GM12878 (cell line): ENCODE data around the gene TMEM61. TPM values are rescaled to one million over a fixed set of nuclear protein-coding genes. Genes with fewer than 3 reads are reported as not detected.

Source experiments
- ATAC-seq: fragments of 200-7000 bp; cut with Tn5 transposase; 3 replicates; pipeline ENCODE4 v1.9.1; 2020; ENCODE audit warnings: mild to moderate bottlenecking, moderate library complexity
- BruUV-seq: library from RNA; stranded (reverse); fragments of 400-500 nt; replicated peaks from 2 replicates; lab custom pipeline; 2021; lab: Mats Ljungman, UMichigan
- CTCF ChIA-PET: fragments of 300-600 bp; sonication (Branson Sonifier 250); formaldehyde crosslinking; extraction: SDS; loops from one replicate; lab custom pipeline; 2021; ENCODE audit warnings: inconsistent platforms; lab: Yijun Ruan, JAX
- POLR2A ChIA-PET: fragments of 350-600 bp; formaldehyde crosslinking; extraction: SDS; loops from one replicate; lab custom pipeline; 2021; ENCODE audit warnings: inconsistent platforms; lab: Charles Lee
- RAD21 ChIA-PET: fragments of 300-600 bp; sonication (Branson Sonifier 250); formaldehyde crosslinking; loops from one replicate; lab custom pipeline; 2023; ENCODE audit warnings: antibody characterized with exemption; ENCODE audit not compliant: unreplicated experiment; lab: Charles Lee
- SMC1A ChIA-PET: fragments of 300-600 bp; sonication (Branson Sonifier 250); formaldehyde crosslinking; loops from one replicate; lab custom pipeline; 2023; ENCODE audit not compliant: unreplicated experiment, uncharacterized antibody; lab: Charles Lee
- DNase-seq: peaks from one replicate; pipeline ENCODE4 v3.0.0-alpha.2; 2011; ENCODE audit warnings: low read depth, low spot score
- FAIRE-seq: peaks from 3 replicates; lab custom pipeline; 2011; peaks lifted over from hg19 to GRCh38; lab: Jason Lieb, UNC
- H2AFZ ChIP-seq: 2 replicates; pipeline ENCODE4 v1.6.0; 2011; ENCODE audit warnings: low read depth, low read length, control low read depth; ENCODE audit not compliant: control insufficient read depth
- H3K27ac ChIP-seq: 2 replicates; pipeline ENCODE4 v1.5.1; 2011; ENCODE audit warnings: control low read depth; ENCODE audit not compliant: control insufficient read depth, insufficient read depth
- H3K27me3 ChIP-seq, 2 experiments: replicated peaks in 1 of 2; 2 replicates each; pipeline versions ENCODE4 v1.6.0 to v1.6.1; 2011; ENCODE audit warnings: low read length in 1 of 2; ENCODE audit not compliant: control insufficient read depth in 2 of 2, insufficient read depth in 2 of 2
- H3K36me3 ChIP-seq, 2 experiments: 2 replicates each; pipeline ENCODE4 v1.5.1; 2011; ENCODE audit warnings: low read length in 1 of 2; ENCODE audit not compliant: control insufficient read depth in 2 of 2, insufficient read depth in 2 of 2
- H3K4me1 ChIP-seq: 2 replicates; pipeline ENCODE4 v1.6.1; 2011; ENCODE audit warnings: mild to moderate bottlenecking, low read length, moderate library complexity, mixed read lengths; ENCODE audit not compliant: control insufficient read depth, insufficient read depth
- H3K4me2 ChIP-seq: 2 replicates; pipeline ENCODE4 v1.6.0; 2011; ENCODE audit warnings: control low read depth; ENCODE audit not compliant: control insufficient read depth, insufficient read depth
- H3K4me3 ChIP-seq: fragments of 200-600 bp; sonication (generic); 2 replicates; pipeline ENCODE4 v1.5.1; 2016
- H3K79me2 ChIP-seq: 2 replicates; pipeline ENCODE4 v1.6.0; 2011; ENCODE audit warnings: low read length; ENCODE audit not compliant: control insufficient read depth, insufficient read depth
- H3K9ac ChIP-seq: 2 replicates; pipeline ENCODE4 v1.8.0; 2011; ENCODE audit warnings: low read length, control low read depth, mixed read lengths; ENCODE audit not compliant: control insufficient read depth, insufficient read depth
- H3K9me3 ChIP-seq: replicated peaks from 3 replicates; pipeline ENCODE4 v1.5.1; 2011; ENCODE audit warnings: mild to moderate bottlenecking, low read length; ENCODE audit not compliant: control insufficient read depth, insufficient read depth
- H4K20me1 ChIP-seq: 2 replicates; pipeline ENCODE4 v1.6.0; 2011; ENCODE audit not compliant: control insufficient read depth, insufficient read depth
- CREM ChIP-seq: IDR thresholded peaks from 2 replicates; pipeline ENCODE4 v1.6.1; 2014; ENCODE audit warnings: antibody characterized with exemption, low read depth
- ETV6 ChIP-seq, 2 experiments: fragments of 450-650 bp in 1 of 2; IDR thresholded peaks in 1 of 2; conservative IDR thresholded peaks in 1 of 2; 2 replicates each; pipeline ENCODE4 v1.6.1; 2014; ENCODE audit warnings: antibody characterized with exemption in 1 of 2, borderline replicate concordance in 1 of 2, low read depth in 1 of 2, mild to moderate bottlenecking in 1 of 2, moderate library complexity in 1 of 2
- FOS ChIP-seq: IDR thresholded peaks from 3 replicates; pipeline ENCODE4 v1.6.1; 2011; ENCODE audit warnings: borderline replicate concordance; ENCODE audit not compliant: insufficient read length; ENCODE audit errors: extremely low read depth
- FOXM1 ChIP-seq: IDR thresholded peaks from 2 replicates; pipeline ENCODE4 v1.6.1; 2012; ENCODE audit warnings: low read depth, mild to moderate bottlenecking, inconsistent platforms, low read length, moderate library complexity
- IRF4 ChIP-seq: IDR thresholded peaks from 2 replicates; pipeline ENCODE4 v1.6.1; 2011; ENCODE audit warnings: low read depth, low read length
- MEF2A ChIP-seq: IDR thresholded peaks from 2 replicates; pipeline ENCODE4 v1.6.1; 2011; ENCODE audit warnings: low read depth, mild to moderate bottlenecking, low read length, moderate library complexity; ENCODE audit not compliant: insufficient read depth
- MYC ChIP-seq: IDR thresholded peaks from 2 replicates; pipeline ENCODE4 v1.6.1; 2011; ENCODE audit warnings: mild to moderate bottlenecking, low read length, moderate library complexity, inconsistent platforms; ENCODE audit not compliant: insufficient read depth, insufficient replicate concordance, insufficient read length, severe bottlenecking
- NBN ChIP-seq: fragments of 450-650 bp; IDR thresholded peaks from 2 replicates; pipeline ENCODE4 v1.6.1; 2016
- PAX8 ChIP-seq: fragments of 450-650 bp; IDR thresholded peaks from 2 replicates; pipeline ENCODE4 v1.6.1; 2017; ENCODE audit warnings: mild to moderate bottlenecking, moderate library complexity
- RCOR1 ChIP-seq: conservative IDR thresholded peaks from 2 replicates; pipeline ENCODE4 v1.6.1; 2012; ENCODE audit warnings: low read depth, low read length, improper control_type of control experiment
- RFX5 ChIP-seq: IDR thresholded peaks from 2 replicates; pipeline ENCODE4 v1.6.1; 2011; ENCODE audit warnings: low read depth, low read length, improper control_type of control experiment
- ZBED1 ChIP-seq: IDR thresholded peaks from 2 replicates; pipeline ENCODE4 v1.6.1; 2016; ENCODE audit warnings: borderline replicate concordance
- ZNF207 ChIP-seq: fragments of 450-650 bp; IDR thresholded peaks from 2 replicates; pipeline ENCODE4 v1.6.1; 2014; ENCODE audit warnings: antibody characterized with exemption, mild to moderate bottlenecking, borderline replicate concordance
- ZNF274 ChIP-seq: IDR thresholded peaks from one replicate; pipeline ENCODE4 v1.8.0; 2011; ENCODE audit not compliant: insufficient read length, insufficient read depth
- ZNF622 ChIP-seq: fragments of 450-650 bp; IDR thresholded peaks from 2 replicates; pipeline ENCODE4 v1.6.1; 2017; ENCODE audit warnings: mild to moderate bottlenecking, inconsistent platforms
- WGBS: methylation state at CpG from one replicate; pipeline ENCODE4 v1.1.6; 2016; ENCODE audit warnings: low lambda C conversion rate; ENCODE audit not compliant: insufficient replicate concordance, insufficient coverage; ENCODE audit errors: missing lambda C conversion rate; 5-methylcytosine and 5-hydroxymethylcytosine counted together
- in situ Hi-C: fragments of 300-500 bp; cut with MboI; formaldehyde crosslinking; loops from 9 replicates; pipeline ENCODE4 v1.14.3; 2018; ENCODE audit warnings: mixed read lengths
- intact Hi-C: fragments of 100-400 bp; cut with micrococcal nuclease; formaldehyde crosslinking; loops from one replicate; pipeline ENCODE4 v1.14.2; 2022; ENCODE audit not compliant: unreplicated experiment
- polyA plus RNA-seq, 11 experiments: library from polyadenylated mRNA; depleted of rRNA in 4 of 11; unstranded in 6 of 11; stranded (reverse) in 5 of 11; fragments of >200 nt; fragmentation: Nextera tagmentation in 4 of 11; fragmentation: Illumina TruSeq in 1 of 11; extraction: Ambion mirVana in 4 of 11; extraction: Trizol in 1 of 11; gene quantifications; 1 replicate in 1 of 11; 2 replicates in 10 of 11; pipeline versions ENCODE4 v1.2.1 to v1.2.3, GENCODE V29; 2011 to 2016; ENCODE audit warnings: inconsistent platforms in 2 of 11, missing spikeins in 2 of 11, low read depth in 1 of 11
- total RNA-seq, 4 experiments: library from RNA; depleted of rRNA in 3 of 4; stranded (reverse); fragments of >200 nt in 3 of 4; fragmentation: Illumina TruSeq in 1 of 4; extraction: Trizol in 1 of 4; gene quantifications; 2 replicates each; pipeline versions ENCODE4 v1.2.1 to v1.2.3, GENCODE V29; 2013 to 2021
- TF ChIP-seq, protein P1 (sequence below): IDR thresholded peaks from 2 replicates; pipeline ENCODE4 v1.6.1; 2012; ENCODE audit warnings: low read depth, low read length, improper control_type of control experiment
- TF ChIP-seq, protein P2 (sequence below), 3 experiments: IDR thresholded peaks in 2 of 3; conservative IDR thresholded peaks in 1 of 3; 2 replicates each; pipeline ENCODE4 v1.5.1; 2011; ENCODE audit warnings: low read depth in 3 of 3, low read length in 3 of 3, mild to moderate bottlenecking in 3 of 3, control low read depth in 2 of 3, moderate library complexity in 2 of 3, inconsistent platforms in 1 of 3, mixed read lengths in 1 of 3; ENCODE audit not compliant: control insufficient read depth in 2 of 3, insufficient read depth in 1 of 3; ENCODE audit errors: extremely low read depth in 1 of 3
- TF ChIP-seq, protein P3 (sequence below): fragments of 450-650 bp; IDR thresholded peaks from 2 replicates; pipeline ENCODE4 v1.6.1; 2017; ENCODE audit warnings: low read depth, mild to moderate bottlenecking, moderate library complexity
- TF ChIP-seq, protein P4 (sequence below): IDR thresholded peaks from 2 replicates; pipeline ENCODE4 v1.6.1; 2011; ENCODE audit warnings: borderline replicate concordance, low read depth, mild to moderate bottlenecking, moderate library complexity, low read length; ENCODE audit not compliant: insufficient read depth, poor library complexity, severe bottlenecking

The TMEM61 gene
- total and polyA plus RNA-seq, 10 of the 15 experiments (the other 5 are each of a cell fraction or from before 2014, with no cell fraction given), result not detected

DNA sequence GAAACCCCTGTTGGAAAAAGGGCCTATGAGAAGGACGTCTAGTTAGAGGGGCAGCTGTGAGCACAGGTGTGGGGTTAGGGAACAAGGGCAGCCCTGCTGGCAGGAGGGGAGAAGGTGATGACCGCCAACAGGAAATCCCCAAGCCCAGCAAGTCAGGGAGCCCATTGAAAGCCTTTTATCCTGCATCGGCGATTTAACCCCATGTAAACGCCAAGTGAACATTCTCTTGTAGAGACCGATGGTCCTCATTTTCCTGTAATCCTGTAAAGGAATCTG, 17.2 kb downstream of the TMEM61 start:
- SMC1A ChIA-PET, result interaction anchor here (1.7 to 6.7 kb wide), 2 partner anchors 26 to 50 kb away, joined by 3 to 147 read pairs; no protein-coding TSS in a partner anchor

More for the DNA sequence above, 17.2 kb downstream of the TMEM61 start:
- WGBS, result 49% methylated on average over 6 of the region's 6 CpGs
- no peak for TF ChIP-seq NBN
- TF ChIP-seq PAX8, result no peak
- TF ChIP-seq, protein P1, sequence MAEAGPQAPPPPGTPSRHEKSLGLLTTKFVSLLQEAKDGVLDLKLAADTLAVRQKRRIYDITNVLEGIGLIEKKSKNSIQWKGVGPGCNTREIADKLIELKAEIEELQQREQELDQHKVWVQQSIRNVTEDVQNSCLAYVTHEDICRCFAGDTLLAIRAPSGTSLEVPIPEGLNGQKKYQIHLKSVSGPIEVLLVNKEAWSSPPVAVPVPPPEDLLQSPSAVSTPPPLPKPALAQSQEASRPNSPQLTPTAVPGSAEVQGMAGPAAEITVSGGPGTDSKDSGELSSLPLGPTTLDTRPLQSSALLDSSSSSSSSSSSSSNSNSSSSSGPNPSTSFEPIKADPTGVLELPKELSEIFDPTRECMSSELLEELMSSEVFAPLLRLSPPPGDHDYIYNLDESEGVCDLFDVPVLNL, result no peak
- TF ChIP-seq, protein P2, sequence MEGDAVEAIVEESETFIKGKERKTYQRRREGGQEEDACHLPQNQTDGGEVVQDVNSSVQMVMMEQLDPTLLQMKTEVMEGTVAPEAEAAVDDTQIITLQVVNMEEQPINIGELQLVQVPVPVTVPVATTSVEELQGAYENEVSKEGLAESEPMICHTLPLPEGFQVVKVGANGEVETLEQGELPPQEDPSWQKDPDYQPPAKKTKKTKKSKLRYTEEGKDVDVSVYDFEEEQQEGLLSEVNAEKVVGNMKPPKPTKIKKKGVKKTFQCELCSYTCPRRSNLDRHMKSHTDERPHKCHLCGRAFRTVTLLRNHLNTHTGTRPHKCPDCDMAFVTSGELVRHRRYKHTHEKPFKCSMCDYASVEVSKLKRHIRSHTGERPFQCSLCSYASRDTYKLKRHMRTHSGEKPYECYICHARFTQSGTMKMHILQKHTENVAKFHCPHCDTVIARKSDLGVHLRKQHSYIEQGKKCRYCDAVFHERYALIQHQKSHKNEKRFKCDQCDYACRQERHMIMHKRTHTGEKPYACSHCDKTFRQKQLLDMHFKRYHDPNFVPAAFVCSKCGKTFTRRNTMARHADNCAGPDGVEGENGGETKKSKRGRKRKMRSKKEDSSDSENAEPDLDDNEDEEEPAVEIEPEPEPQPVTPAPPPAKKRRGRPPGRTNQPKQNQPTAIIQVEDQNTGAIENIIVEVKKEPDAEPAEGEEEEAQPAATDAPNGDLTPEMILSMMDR (IDR thresholded peaks at IDR 0.05 in 2 of 3, conservative IDR thresholded peaks at IDR 0.05 in 1 of 3; ENCODE audit: control insufficient read depth in 2 of 3, extremely low read depth in 1 of 3, insufficient read depth in 1 of 3, low read depth in 3 of 3, low read length in 3 of 3), result no peak
- TF ChIP-seq FOXM1, result no peak
- no peak for TF ChIP-seq ZNF274
- no peak for TF ChIP-seq FOS
- no peak for TF ChIP-seq CREM
- no peak for TF ChIP-seq MEF2A
- TF ChIP-seq, protein P3, sequence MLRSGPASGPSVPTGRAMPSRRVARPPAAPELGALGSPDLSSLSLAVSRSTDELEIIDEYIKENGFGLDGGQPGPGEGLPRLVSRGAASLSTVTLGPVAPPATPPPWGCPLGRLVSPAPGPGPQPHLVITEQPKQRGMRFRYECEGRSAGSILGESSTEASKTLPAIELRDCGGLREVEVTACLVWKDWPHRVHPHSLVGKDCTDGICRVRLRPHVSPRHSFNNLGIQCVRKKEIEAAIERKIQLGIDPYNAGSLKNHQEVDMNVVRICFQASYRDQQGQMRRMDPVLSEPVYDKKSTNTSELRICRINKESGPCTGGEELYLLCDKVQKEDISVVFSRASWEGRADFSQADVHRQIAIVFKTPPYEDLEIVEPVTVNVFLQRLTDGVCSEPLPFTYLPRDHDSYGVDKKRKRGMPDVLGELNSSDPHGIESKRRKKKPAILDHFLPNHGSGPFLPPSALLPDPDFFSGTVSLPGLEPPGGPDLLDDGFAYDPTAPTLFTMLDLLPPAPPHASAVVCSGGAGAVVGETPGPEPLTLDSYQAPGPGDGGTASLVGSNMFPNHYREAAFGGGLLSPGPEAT, result no peak
- no peak for TF ChIP-seq IRF4
- no peak for TF ChIP-seq ETV6 (conservative IDR thresholded peaks at IDR 0.05 in 1 of 2, IDR thresholded peaks at IDR 0.05 in 1 of 2; ENCODE audit: borderline replicate concordance in 1 of 2, low read depth in 1 of 2)
- TF ChIP-seq ZBED1, result no peak
- TF ChIP-seq RCOR1, result no peak
- TF ChIP-seq ZNF207, result no peak
- TF ChIP-seq RFX5, result no peak
- no peak for TF ChIP-seq MYC
- TF ChIP-seq ZNF622, result no peak
- TF ChIP-seq, protein P4, sequence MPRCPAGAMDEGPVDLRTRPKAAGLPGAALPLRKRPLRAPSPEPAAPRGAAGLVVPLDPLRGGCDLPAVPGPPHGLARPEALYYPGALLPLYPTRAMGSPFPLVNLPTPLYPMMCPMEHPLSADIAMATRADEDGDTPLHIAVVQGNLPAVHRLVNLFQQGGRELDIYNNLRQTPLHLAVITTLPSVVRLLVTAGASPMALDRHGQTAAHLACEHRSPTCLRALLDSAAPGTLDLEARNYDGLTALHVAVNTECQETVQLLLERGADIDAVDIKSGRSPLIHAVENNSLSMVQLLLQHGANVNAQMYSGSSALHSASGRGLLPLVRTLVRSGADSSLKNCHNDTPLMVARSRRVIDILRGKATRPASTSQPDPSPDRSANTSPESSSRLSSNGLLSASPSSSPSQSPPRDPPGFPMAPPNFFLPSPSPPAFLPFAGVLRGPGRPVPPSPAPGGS, result no peak
- TF ChIP-seq, all 136 proteins: peak for 0
- ChIA-PET CTCF (interaction anchor here (0.7 to 19.5 kb wide), 9 partner anchors 19 to 994 kb away, joined by 3 to 436 read pairs (median 5); no protein-coding TSS in a partner anchor), RAD21 (interaction anchor here (5.0 kb wide), 1 partner anchor 50 kb away, joined by 156 read pairs; no protein-coding TSS in a partner anchor), POLR2A (interaction anchor here (0.6 kb wide), 1 partner anchor 954 kb away, joined by 3 read pairs; no protein-coding TSS in a partner anchor)
- no peak overlapping the region for H3K4me3 ChIP-seq
- no peak for ATAC-seq
- H3K27ac ChIP-seq, result no peak overlapping the region
- no peak overlapping the region for H3K4me2 ChIP-seq
- no peaks in the 10 kb centered on the region; the same call in 1 of the 2 replicates for H4K20me1 ChIP-seq
- no TSS peak for BruUV-seq
- peaks cover 2 to 5% of the 10 kb centered on the region in 2 experiments for H3K27me3 ChIP-seq
- H3K9me3 ChIP-seq, result no peaks in the 10 kb centered on the region
- no peak overlapping the region for H2AFZ ChIP-seq
- H3K36me3 ChIP-seq, result no peaks in the 10 kb centered on the region
- intact Hi-C loops (no loop called here), in situ Hi-C loops (loop anchor here (5.0 kb wide), 1 partner anchor 45 kb away; no protein-coding TSS in a partner anchor)
- peaks cover 3% of the 10 kb centered on the region; the same call in 1 of the 2 replicates for H3K4me1 ChIP-seq
- FAIRE-seq, result no peak
- H3K79me2 ChIP-seq, result no peaks in the 10 kb centered on the region
- no peak overlapping the region for H3K9ac ChIP-seq
- DNase-seq, result no peak
